Mucosa of stomach (tissue), 1 donor: Measurements from ENCODE around the gene LRMDA.

Experiments
- H3K27me3 ChIP-seq: one replicate; pipeline ENCODE4 v1.7.0; 2013; ENCODE audit warnings: mild to moderate bottlenecking, low read length; ENCODE audit not compliant: control insufficient read depth, insufficient read depth
- H3K36me3 ChIP-seq: one replicate; pipeline ENCODE4 v1.7.0; 2013; ENCODE audit warnings: low read length; ENCODE audit not compliant: control insufficient read depth, insufficient read depth
- H3K4me1 ChIP-seq: one replicate; pipeline ENCODE4 v1.7.0; 2013; ENCODE audit warnings: mild to moderate bottlenecking, low read length; ENCODE audit not compliant: control insufficient read depth, insufficient read depth
- H3K4me3 ChIP-seq: one replicate; pipeline ENCODE4 v1.7.0; 2013; ENCODE audit warnings: low read length
- H3K9ac ChIP-seq: one replicate; pipeline ENCODE4 v1.7.0; 2013; ENCODE audit warnings: mild to moderate bottlenecking, low read length, moderate library complexity
- H3K9me3 ChIP-seq: one replicate; pipeline ENCODE4 v1.7.0; 2013; ENCODE audit warnings: mild to moderate bottlenecking, low read length, moderate library complexity; ENCODE audit not compliant: control insufficient read depth
- donor health status: Pancreatic carcinoma.

Gene LRMDA

GRCh38 chr10:75929630-75930161 lies 498.3 kb downstream of the LRMDA start:
- H3K4me3 ChIP-seq = no peak overlapping the region
- no peaks in the 10 kb centered on the region for H3K9me3 ChIP-seq
- no peaks in the 10 kb centered on the region for H3K4me1 ChIP-seq
- H3K27me3 ChIP-seq = no peaks in the 10 kb centered on the region
- H3K36me3 ChIP-seq = no peaks in the 10 kb centered on the region
- no peak overlapping the region for H3K9ac ChIP-seq

- Histone ChIP-seq H3K9ac (no peak overlapping the region), H3K4me1 (no peaks in the 10 kb centered on the region), H3K9me3 (no peaks in the 10 kb centered on the region), H3K4me3 (no peak overlapping the region), H3K36me3 (no peaks in the 10 kb centered on the region), H3K27me3 (no peaks in the 10 kb centered on the region)
Measured at GRCh38 chr10:75932921-75933320, 501.5 kb downstream of the LRMDA start.

- Histone ChIP-seq H3K36me3 (no peaks in the 10 kb centered on the region), H3K4me1 (no peaks in the 10 kb centered on the region), H3K9ac (no peak overlapping the region), H3K9me3 (no peaks in the 10 kb centered on the region), H3K27me3 (no peaks in the 10 kb centered on the region), H3K4me3 (no peak overlapping the region)
Measured at GRCh38 chr10:75935240-75935639, 503.8 kb downstream of the LRMDA start.

GRCh38 chr10:75935650-75936400 lies 504.4 kb downstream of the LRMDA start:
- Histone ChIP-seq H3K36me3 (no peaks in the 10 kb centered on the region), H3K4me1 (no peaks in the 10 kb centered on the region), H3K27me3 (no peaks in the 10 kb centered on the region), H3K9me3 (no peaks in the 10 kb centered on the region), H3K4me3 (no peak overlapping the region), H3K9ac (no peak overlapping the region)

- H3K9me3 ChIP-seq = no peaks in the 10 kb centered on the region
- H3K4me3 ChIP-seq = no peak overlapping the region
- H3K4me1 ChIP-seq = no peaks in the 10 kb centered on the region
- no peaks in the 10 kb centered on the region for H3K36me3 ChIP-seq
- H3K27me3 ChIP-seq = no peaks in the 10 kb centered on the region
- no peak overlapping the region for H3K9ac ChIP-seq
Measured at GRCh38 chr10:75936841-75937240, 505.4 kb downstream of the LRMDA start.

GRCh38 chr10:75937823-75938222 lies 506.4 kb downstream of the LRMDA start:
- no peaks in the 10 kb centered on the region for H3K36me3 ChIP-seq
- H3K9me3 ChIP-seq = no peaks in the 10 kb centered on the region
- no peaks in the 10 kb centered on the region for H3K4me1 ChIP-seq

GRCh38 chr10:75938380-75939122 lies 507.1 kb downstream of the LRMDA start:
- no peaks in the 10 kb centered on the region for H3K27me3 ChIP-seq
- no peak overlapping the region for H3K4me3 ChIP-seq
- no peaks in the 10 kb centered on the region for H3K36me3 ChIP-seq
- H3K9ac ChIP-seq = no peak overlapping the region
- no peaks in the 10 kb centered on the region for H3K4me1 ChIP-seq
- no peaks in the 10 kb centered on the region for H3K9me3 ChIP-seq

More at GRCh38 chr10:75937823-75938222, 506.4 kb downstream of the LRMDA start:
- H3K27me3 ChIP-seq = no peaks in the 10 kb centered on the region
- no peak overlapping the region for H3K4me3 ChIP-seq
- no peak overlapping the region for H3K9ac ChIP-seq

GRCh38 chr10:75939541-75939940 lies 508.1 kb downstream of the LRMDA start:
- Histone ChIP-seq H3K4me3 (no peak overlapping the region), H3K9me3 (no peaks in the 10 kb centered on the region), H3K9ac (no peak overlapping the region), H3K36me3 (no peaks in the 10 kb centered on the region), H3K4me1 (no peaks in the 10 kb centered on the region), H3K27me3 (no peaks in the 10 kb centered on the region)

GRCh38 chr10:75940742-75941141 lies 509.3 kb downstream of the LRMDA start:
- no peaks in the 10 kb centered on the region for H3K36me3 ChIP-seq
- no peak overlapping the region for H3K4me3 ChIP-seq
- no peaks in the 10 kb centered on the region for H3K27me3 ChIP-seq
- no peaks in the 10 kb centered on the region for H3K9me3 ChIP-seq
- no peaks in the 10 kb centered on the region for H3K4me1 ChIP-seq
- H3K9ac ChIP-seq = no peak overlapping the region

- H3K4me3 ChIP-seq = no peak overlapping the region
- H3K9ac ChIP-seq = no peak overlapping the region
- H3K36me3 ChIP-seq = no peaks in the 10 kb centered on the region
- H3K27me3 ChIP-seq = no peaks in the 10 kb centered on the region
- no peaks in the 10 kb centered on the region for H3K4me1 ChIP-seq
- no peaks in the 10 kb centered on the region for H3K9me3 ChIP-seq
Measured at GRCh38 chr10:75941223-75941801, 509.9 kb downstream of the LRMDA start.

- Histone ChIP-seq H3K4me1 (no peaks in the 10 kb centered on the region), H3K9me3 (no peaks in the 10 kb centered on the region), H3K36me3 (no peaks in the 10 kb centered on the region), H3K27me3 (no peaks in the 10 kb centered on the region), H3K4me3 (no peak overlapping the region), H3K9ac (no peak overlapping the region)
Measured at GRCh38 chr10:75944061-75944460, 512.6 kb downstream of the LRMDA start.

GRCh38 chr10:75948583-75948982 lies 517.2 kb downstream of the LRMDA start:
- H3K27me3 ChIP-seq = no peaks in the 10 kb centered on the region
- no peak overlapping the region for H3K4me3 ChIP-seq
- H3K9ac ChIP-seq = no peak overlapping the region
- no peaks in the 10 kb centered on the region for H3K9me3 ChIP-seq
- H3K4me1 ChIP-seq = no peaks in the 10 kb centered on the region
- H3K36me3 ChIP-seq = no peaks in the 10 kb centered on the region
